GM19099 (cell line): Measurements from ENCODE around the gene CACNA1D.

Source experiments
- POLR2A ChIP-seq: IDR thresholded peaks from 3 replicates; pipeline ENCODE4 v1.6.1; 2011; ENCODE audit warnings: low read depth; ENCODE audit not compliant: insufficient read length; ENCODE audit errors: extremely low read depth

Gene CACNA1D

GRCh38 chr3:53583161-53583690 lies 88.8 kb downstream of the CACNA1D start:
- TF ChIP-seq POLR2A, result no peak

GRCh38 chr3:53585049-53585448 lies 90.6 kb downstream of the CACNA1D start:
- no peak for TF ChIP-seq POLR2A

- TF ChIP-seq POLR2A, result no peak
Measured at GRCh38 chr3:53585627-53586026, 91.2 kb downstream of the CACNA1D start.

- no peak for TF ChIP-seq POLR2A
Measured at GRCh38 chr3:53588122-53588521, 93.7 kb downstream of the CACNA1D start.

GRCh38 chr3:53589201-53589600 lies 94.8 kb downstream of the CACNA1D start:
- no peak for TF ChIP-seq POLR2A

- no peak for TF ChIP-seq POLR2A
Measured at GRCh38 chr3:53589806-53590205, 95.4 kb downstream of the CACNA1D start.

- no peak for TF ChIP-seq POLR2A
Measured at GRCh38 chr3:53590606-53591005, 96.2 kb downstream of the CACNA1D start.

- TF ChIP-seq POLR2A, result no peak
Measured at GRCh38 chr3:53591646-53592045, 97.2 kb downstream of the CACNA1D start.

GRCh38 chr3:53592862-53593261 lies 98.5 kb downstream of the CACNA1D start:
- no peak for TF ChIP-seq POLR2A

GRCh38 chr3:53593611-53594010 lies 99.2 kb downstream of the CACNA1D start:
- no peak for TF ChIP-seq POLR2A

GRCh38 chr3:53594276-53594675 lies 99.9 kb downstream of the CACNA1D start:
- no peak for TF ChIP-seq POLR2A

GRCh38 chr3:53595660-53596059 lies 101.2 kb downstream of the CACNA1D start:
- TF ChIP-seq POLR2A, result no peak

GRCh38 chr3:53597136-53597915 lies 102.9 kb downstream of the CACNA1D start:
- TF ChIP-seq POLR2A, result no peak

- no peak for TF ChIP-seq POLR2A
Measured at GRCh38 chr3:53599771-53600170, 105.4 kb downstream of the CACNA1D start.

- no peak for TF ChIP-seq POLR2A
Measured at GRCh38 chr3:53602866-53603265, 108.5 kb downstream of the CACNA1D start.

- TF ChIP-seq POLR2A, result no peak
Measured at GRCh38 chr3:53604232-53604631, 109.8 kb downstream of the CACNA1D start.
